Stimulated activated CD4-positive, alpha-beta T cell treated with anti-CD3 and anti-CD28 coated beads, TNF-alpha, amount 100 ng/mL, for 4 hours (primary cell): ENCODE data around the gene GRM3.

Source experiments
- DNase-seq, 3 experiments: peaks; one replicate each; pipeline ENCODE4 v3.0.0-alpha.2; 2020; ENCODE audit warnings: low read depth in 3 of 3

Gene GRM3

GRCh38 chr7:86692755-86693154 lies 49.0 kb downstream of the GRM3 start:
- no peak for DNase-seq

- DNase-seq: no peak
Measured at GRCh38 chr7:86706406-86706805, 62.7 kb downstream of the GRM3 start.

- DNase-seq: no peak
Measured at GRCh38 chr7:86708031-86708680, 64.4 kb downstream of the GRM3 start.

GRCh38 chr7:86720306-86720705 lies 76.6 kb downstream of the GRM3 start:
- no peak for DNase-seq

- no peak for DNase-seq
Measured at GRCh38 chr7:86733783-86734182, 90.1 kb downstream of the GRM3 start.

- DNase-seq: no peak
Measured at GRCh38 chr7:86745013-86745745, 101.5 kb downstream of the GRM3 start.

GRCh38 chr7:86747698-86748097 lies 104.0 kb downstream of the GRM3 start:
- no peak for DNase-seq

- no peak for DNase-seq
Measured at GRCh38 chr7:86748201-86748600, 104.5 kb downstream of the GRM3 start.

- DNase-seq: no peak
Measured at GRCh38 chr7:86748843-86749719, 105.4 kb downstream of the GRM3 start.

- no peak for DNase-seq
Measured at GRCh38 chr7:86749741-86750665, 106.3 kb downstream of the GRM3 start.

GRCh38 chr7:86760236-86760635 lies 116.5 kb downstream of the GRM3 start:
- DNase-seq: no peak

GRCh38 chr7:86762129-86762528 lies 118.4 kb downstream of the GRM3 start:
- no peak for DNase-seq

- DNase-seq: no peak
Measured at GRCh38 chr7:86765931-86766330, 122.2 kb downstream of the GRM3 start.

- DNase-seq: no peak
Measured at GRCh38 chr7:86768394-86768793, 124.7 kb downstream of the GRM3 start.

- no peak for DNase-seq
Measured at GRCh38 chr7:86768967-86769760, 125.5 kb downstream of the GRM3 start.

GRCh38 chr7:86773309-86773708 lies 129.6 kb downstream of the GRM3 start:
- no peak for DNase-seq

- no peak for DNase-seq
Measured at GRCh38 chr7:86775203-86775602, 131.5 kb downstream of the GRM3 start.

GRCh38 chr7:86776136-86776535 lies 132.4 kb downstream of the GRM3 start:
- DNase-seq: no peak

- no peak for DNase-seq
Measured at GRCh38 chr7:86778271-86778670, 134.6 kb downstream of the GRM3 start.

- no peak for DNase-seq
Measured at GRCh38 chr7:86784765-86785164, 141.1 kb downstream of the GRM3 start.

- DNase-seq: no peak
Measured at GRCh38 chr7:86785641-86786040, 141.9 kb downstream of the GRM3 start.
